ENCODE measurements around the gene NUDT22.

NUDT22 gene

GRCh38 chr11:64259533-64260067, 33.5 kb downstream of the NUDT22 start:
- DNase-seq, result no peak
- Histone ChIP-seq H3K79me1 (ENCODE audit: low read length) (peaks cover 14% of the 10 kb centered on the region), H2AK5ac (ENCODE audit: low read length) (no peak overlapping the region), H4K12ac (ENCODE audit: low read depth, low read length) (no peak overlapping the region), H2BK120ac (ENCODE audit: insufficient read depth, low read length, poor library complexity) (no peak overlapping the region), H2BK5ac (ENCODE audit: low read depth, low read length, poor library complexity) (no peak overlapping the region), H2AFZ (ENCODE audit: insufficient read depth, low read length, poor library complexity) (no peak overlapping the region), H4K8ac (ENCODE audit: low read depth, low read length) (no peak overlapping the region), H3K4me1 (ENCODE audit: control insufficient read depth in 1 of 2, insufficient read depth in 2 of 2, low read length in 2 of 2) (peaks cover 22 to 26% of the 10 kb centered on the region in 2 experiments), H2BK12ac (ENCODE audit: low read length) (no peak overlapping the region), H3K18ac (ENCODE audit: low read length) (no peak overlapping the region), H3K4me2 (ENCODE audit: low read length) (no peak overlapping the region), H3K9ac (ENCODE audit: low read length) (no peak overlapping the region), H3K9me3 (ENCODE audit: insufficient read depth, low read depth, low read length) (peaks cover 4% of the 10 kb centered on the region), H4K91ac (ENCODE audit: low read depth, low read length) (no peak overlapping the region), H3K4me3 (ENCODE audit: low read depth, low read length) (no peak overlapping the region), H3K36me3 (ENCODE audit: control insufficient read depth in 1 of 2, insufficient read depth in 2 of 2, low read length in 2 of 2) (peaks cover 80 to 84% of the 10 kb centered on the region in 2 experiments), H3K4ac (ENCODE audit: low read depth, low read length) (no peak overlapping the region), H3K27me3 (ENCODE audit: insufficient read depth, low read length) (no peaks in the 10 kb centered on the region), H3K79me2 (ENCODE audit: control insufficient read depth, insufficient read depth, low read length, poor library complexity) (no peaks in the 10 kb centered on the region), H3K23ac (ENCODE audit: low read length) (no peak overlapping the region), H3K14ac (ENCODE audit: low read length) (no peak overlapping the region), H3K27ac (ENCODE audit: low read depth, low read length) (no peak overlapping the region)
- no CpG with 5 or more reads among the region's 4 CpGs for whole genome bisulfite sequencing (ENCODE audit: extremely low coverage, insufficient coverage, insufficient read length)

GRCh38 chr11:64260147-64260708, 34.2 kb downstream of the NUDT22 start:
- Histone ChIP-seq H3K79me2 (ENCODE audit: control insufficient read depth, insufficient read depth, low read length, poor library complexity) (no peaks in the 10 kb centered on the region), H2AFZ (ENCODE audit: insufficient read depth, low read length, poor library complexity) (no peak overlapping the region), H4K91ac (ENCODE audit: low read depth, low read length) (no peak overlapping the region), H3K23ac (ENCODE audit: low read length) (no peak overlapping the region), H3K4me2 (ENCODE audit: low read length) (no peak overlapping the region), H3K9ac (ENCODE audit: low read length) (no peak overlapping the region), H4K8ac (ENCODE audit: low read depth, low read length) (no peak overlapping the region), H3K14ac (ENCODE audit: low read length) (no peak overlapping the region), H2AK5ac (ENCODE audit: low read length) (no peak overlapping the region), H4K12ac (ENCODE audit: low read depth, low read length) (no peak overlapping the region), H2BK120ac (ENCODE audit: insufficient read depth, low read length, poor library complexity) (no peak overlapping the region), H2BK12ac (ENCODE audit: low read length) (no peak overlapping the region), H3K27ac (ENCODE audit: low read depth, low read length) (no peak overlapping the region), H3K4me3 (ENCODE audit: low read depth, low read length) (no peak overlapping the region), H3K9me3 (ENCODE audit: insufficient read depth, low read depth, low read length) (peaks cover 4% of the 10 kb centered on the region), H3K18ac (ENCODE audit: low read length) (no peak overlapping the region), H3K27me3 (ENCODE audit: insufficient read depth, low read length) (no peaks in the 10 kb centered on the region), H3K4ac (ENCODE audit: low read depth, low read length) (no peak overlapping the region), H3K36me3 (ENCODE audit: control insufficient read depth in 1 of 2, insufficient read depth in 2 of 2, low read length in 2 of 2) (peaks cover 75 to 83% of the 10 kb centered on the region in 2 experiments), H2BK5ac (ENCODE audit: low read depth, low read length, poor library complexity) (no peak overlapping the region), H3K79me1 (ENCODE audit: low read length) (peaks cover 14% of the 10 kb centered on the region), H3K4me1 (ENCODE audit: control insufficient read depth in 1 of 2, insufficient read depth in 2 of 2, low read length in 2 of 2) (peaks cover 23 to 28% of the 10 kb centered on the region in 2 experiments)
- WGBS (ENCODE audit: extremely low coverage, insufficient coverage, insufficient read length), result no CpG with 5 or more reads among the region's 6 CpGs
- DNase-seq, result no peak

GRCh38 chr11:64261556-64262080, 35.5 kb downstream of the NUDT22 start:
- peaks cover 23 to 28% of the 10 kb centered on the region in 2 experiments for H3K4me1 ChIP-seq (ENCODE audit: control insufficient read depth in 1 of 2, insufficient read depth in 2 of 2, low read length in 2 of 2)
- H3K79me2 ChIP-seq (ENCODE audit: control insufficient read depth, insufficient read depth, low read length, poor library complexity), result no peaks in the 10 kb centered on the region
- H3K79me1 ChIP-seq (ENCODE audit: low read length), result peaks cover 14% of the 10 kb centered on the region
- no peak overlapping the region for H3K4ac ChIP-seq (ENCODE audit: low read depth, low read length)
- no peak overlapping the region for H4K8ac ChIP-seq (ENCODE audit: low read depth, low read length)
- no peak for DNase-seq
- no peak overlapping the region for H3K4me3 ChIP-seq (ENCODE audit: low read depth, low read length)
- no peak overlapping the region for H3K14ac ChIP-seq (ENCODE audit: low read length)
- H3K18ac ChIP-seq (ENCODE audit: low read length), result no peak overlapping the region
- no peak overlapping the region for H2BK120ac ChIP-seq (ENCODE audit: insufficient read depth, low read length, poor library complexity)
- no peak overlapping the region for H2AFZ ChIP-seq (ENCODE audit: insufficient read depth, low read length, poor library complexity)
- no peaks in the 10 kb centered on the region for H3K27me3 ChIP-seq (ENCODE audit: insufficient read depth, low read length)
- H2AK5ac ChIP-seq (ENCODE audit: low read length), result no peak overlapping the region
- H4K12ac ChIP-seq (ENCODE audit: low read depth, low read length), result no peak overlapping the region
- H2BK5ac ChIP-seq (ENCODE audit: low read depth, low read length, poor library complexity), result no peak overlapping the region
- H3K9me3 ChIP-seq (ENCODE audit: insufficient read depth, low read depth, low read length), result peaks cover 4% of the 10 kb centered on the region
- no peak overlapping the region for H2BK12ac ChIP-seq (ENCODE audit: low read length)
- H4K91ac ChIP-seq (ENCODE audit: low read depth, low read length), result no peak overlapping the region
- no peak overlapping the region for H3K4me2 ChIP-seq (ENCODE audit: low read length)
- no peak overlapping the region for H3K9ac ChIP-seq (ENCODE audit: low read length)
- peaks cover 75 to 84% of the 10 kb centered on the region in 2 experiments for H3K36me3 ChIP-seq (ENCODE audit: control insufficient read depth in 1 of 2, insufficient read depth in 2 of 2, low read length in 2 of 2)
- no peak overlapping the region for H3K23ac ChIP-seq (ENCODE audit: low read length)
- WGBS (ENCODE audit: extremely low coverage, insufficient coverage, insufficient read length), result no CpG with 5 or more reads among the region's 18 CpGs
- H3K27ac ChIP-seq (ENCODE audit: low read depth, low read length), result no peak overlapping the region

GRCh38 chr11:64262271-64263002, 36.4 kb downstream of the NUDT22 start:
- peak overlapping the region; percentile 31 for H3K18ac ChIP-seq (ENCODE audit: low read length)
- peak overlapping the region; percentile 44 for H2BK12ac ChIP-seq (ENCODE audit: low read length)
- WGBS (ENCODE audit: extremely low coverage, insufficient coverage, insufficient read length), result no CpG with 5 or more reads among the region's 42 CpGs
- peak overlapping the region; percentile 28 for H4K91ac ChIP-seq (ENCODE audit: low read depth, low read length)
- no peak overlapping the region for H4K8ac ChIP-seq (ENCODE audit: low read depth, low read length)
- H3K9ac ChIP-seq (ENCODE audit: low read length), result no peak overlapping the region
- no peak overlapping the region for H2BK120ac ChIP-seq (ENCODE audit: insufficient read depth, low read length, poor library complexity)
- no peaks in the 10 kb centered on the region for H3K27me3 ChIP-seq (ENCODE audit: insufficient read depth, low read length)
- no peak overlapping the region for H3K23ac ChIP-seq (ENCODE audit: low read length)
- H2BK5ac ChIP-seq (ENCODE audit: low read depth, low read length, poor library complexity), result no peak overlapping the region
- DNase-seq, result no peak
- no peak overlapping the region for H3K14ac ChIP-seq (ENCODE audit: low read length)
- H3K4ac ChIP-seq (ENCODE audit: low read depth, low read length), result no peak overlapping the region
- H2AK5ac ChIP-seq (ENCODE audit: low read length), result peak overlapping the region; percentile 42
- no peak overlapping the region for H3K4me2 ChIP-seq (ENCODE audit: low read length)
- H4K12ac ChIP-seq (ENCODE audit: low read depth, low read length), result no peak overlapping the region
- peaks cover 4% of the 10 kb centered on the region for H3K9me3 ChIP-seq (ENCODE audit: insufficient read depth, low read depth, low read length)
- peaks cover 77 to 85% of the 10 kb centered on the region in 2 experiments for H3K36me3 ChIP-seq (ENCODE audit: control insufficient read depth in 1 of 2, insufficient read depth in 2 of 2, low read length in 2 of 2)
- no peak overlapping the region for H3K4me3 ChIP-seq (ENCODE audit: low read depth, low read length)
- H2AFZ ChIP-seq (ENCODE audit: insufficient read depth, low read length, poor library complexity), result no peak overlapping the region
- peaks cover 14% of the 10 kb centered on the region for H3K79me1 ChIP-seq (ENCODE audit: low read length)
- peak overlapping the region; percentile 59 for H3K27ac ChIP-seq (ENCODE audit: low read depth, low read length)
- H3K79me2 ChIP-seq (ENCODE audit: control insufficient read depth, insufficient read depth, low read length, poor library complexity), result no peaks in the 10 kb centered on the region
- H3K4me1 ChIP-seq (ENCODE audit: control insufficient read depth in 1 of 2, insufficient read depth in 2 of 2, low read length in 2 of 2), result peaks cover 23 to 28% of the 10 kb centered on the region in 2 experiments

All from trophoblast cell (in vitro differentiated cells and primary cell).